K562 (cell line): ENCODE results near the gene MRPS10. TPM values are rescaled to one million over a fixed set of nuclear protein-coding genes. Genes with fewer than 3 reads are reported as not detected.

Experiments used
- ATAC-seq: fragments of 200-7000 bp; cut with Tn5 transposase; 3 replicates; pipeline ENCODE4 v1.9.1; 2020; ENCODE audit warnings: moderate library complexity
- BruUV-seq: library from RNA; stranded (reverse); fragments of 400-500 nt; replicated peaks from 2 replicates; lab custom pipeline; 2021; lab: Mats Ljungman, UMichigan
- CTCF ChIA-PET: fragments of 300-600 bp; formaldehyde crosslinking; extraction: SDS; loops from one replicate; lab custom pipeline; 2021; ENCODE audit warnings: low intra/inter-chr PET ratio; lab: Yijun Ruan, JAX
- POLR2A ChIA-PET: fragments of 300-600, 350-650 bp; sonication (Branson Sonifier 250); formaldehyde crosslinking; extraction: SDS; loops from one replicate; lab custom pipeline; 2021; ENCODE audit warnings: antibody characterized with exemption, inconsistent platforms; lab: Yijun Ruan, JAX
- DNase-seq, 4 experiments: peaks; one replicate each; pipeline versions ENCODE4 v3.0.0 to v3.0.0-alpha.2; 2011 to 2018; ENCODE audit warnings: low spot score in 3 of 4, mixed read lengths in 3 of 4; ENCODE audit errors: extremely low read depth in 1 of 4
- FAIRE-seq: peaks from 2 replicates; lab custom pipeline; 2011; peaks lifted over from hg19 to GRCh38; lab: Jason Lieb, UNC
- H2AFZ ChIP-seq: 2 replicates; pipeline ENCODE4 v1.6.0; 2011; ENCODE audit warnings: low read depth, low read length, control low read depth, inconsistent platforms
- H3K27ac ChIP-seq: fragments of 200-600 bp; 3 replicates; pipeline ENCODE4 v1.8.0; 2011; ENCODE audit warnings: low read depth, mild to moderate bottlenecking, control low read depth, inconsistent platforms, low read length, moderate library complexity, mixed read lengths; ENCODE audit errors: extremely low read depth
- H3K27me3 ChIP-seq, 2 experiments: fragments of 300-600 bp in 1 of 2; 2 replicates in 1 of 2; 3 replicates in 1 of 2; pipeline versions ENCODE4 v1.6.0 to v1.8.0; 2011; ENCODE audit warnings: inconsistent platforms in 2 of 2, low read length in 2 of 2, mild to moderate bottlenecking in 1 of 2, mixed read lengths in 1 of 2, moderate library complexity in 1 of 2; ENCODE audit not compliant: control insufficient read depth in 2 of 2, insufficient read depth in 2 of 2
- H3K36me3 ChIP-seq: fragments of 300-600 bp; 3 replicates; pipeline ENCODE4 v1.8.0; 2011; ENCODE audit warnings: mild to moderate bottlenecking, low read length, inconsistent platforms; ENCODE audit not compliant: control insufficient read depth, insufficient read depth
- H3K4me1 ChIP-seq, 2 experiments: fragments of 200-600 bp in 1 of 2; replicated peaks in 1 of 2; 2 replicates in 1 of 2; 3 replicates in 1 of 2; pipeline versions ENCODE4 v1.5.1 to v1.8.0; 2011; ENCODE audit warnings: inconsistent platforms in 2 of 2, low read length in 2 of 2, mild to moderate bottlenecking in 1 of 2, mixed read lengths in 1 of 2, moderate library complexity in 1 of 2; ENCODE audit not compliant: control insufficient read depth in 2 of 2, insufficient read depth in 2 of 2
- H3K4me2 ChIP-seq: 2 replicates; pipeline ENCODE4 v1.6.1; 2011; ENCODE audit warnings: low read length, control low read depth, inconsistent platforms, mixed read lengths; ENCODE audit not compliant: insufficient read depth
- H3K4me3 ChIP-seq: fragments of 200-600 bp; sonication (generic), shearing (Covaris generic); 2 replicates; pipeline ENCODE4 v1.5.1; 2016; ENCODE audit warnings: control low read depth, inconsistent platforms
- H3K79me2 ChIP-seq: fragments of 200-600 bp; 3 replicates; pipeline ENCODE4 v1.8.0; 2011; ENCODE audit warnings: low read length, inconsistent platforms; ENCODE audit not compliant: control insufficient read depth, insufficient read depth
- H3K9ac ChIP-seq, 2 experiments: 2 replicates each; pipeline versions ENCODE4 v1.6.0 to v1.6.1; 2011; ENCODE audit warnings: low read depth in 2 of 2, low read length in 2 of 2, control low read depth in 1 of 2, inconsistent platforms in 1 of 2, mild to moderate bottlenecking in 1 of 2, mixed read lengths in 1 of 2; ENCODE audit not compliant: insufficient read depth in 1 of 2
- H3K9me1 ChIP-seq: one replicate; pipeline ENCODE4 v1.6.0; 2011; ENCODE audit warnings: inconsistent platforms, mild to moderate bottlenecking, low read length, moderate library complexity; ENCODE audit not compliant: control insufficient read depth, insufficient read depth
- H3K9me3 ChIP-seq: replicated peaks from 2 replicates; pipeline ENCODE4 v1.5.1; 2011; ENCODE audit warnings: low read depth, low read length, inconsistent platforms; ENCODE audit not compliant: control insufficient read depth, insufficient read depth
- H4K20me1 ChIP-seq: replicated peaks from 2 replicates; pipeline ENCODE4 v1.6.1; 2011; ENCODE audit warnings: low read length, inconsistent platforms, mixed read lengths; ENCODE audit not compliant: control insufficient read depth, insufficient read depth
- ATF1 ChIP-seq, 2 experiments: fragments of 450-650 bp in 1 of 2; IDR thresholded peaks; 2 replicates each; pipeline ENCODE4 v1.6.1; 2016; ENCODE audit warnings: missing compliant biosample characterization in 1 of 2, missing genetic modification characterization in 1 of 2
- CREM ChIP-seq: IDR thresholded peaks from 2 replicates; pipeline ENCODE4 v1.6.1; 2014; ENCODE audit warnings: antibody characterized with exemption, low read depth
- ELF1 ChIP-seq: fragments of 200-800 bp; sonication (Bioruptor generic); IDR thresholded peaks from 2 replicates; pipeline ENCODE4 v1.6.1; 2016; ENCODE audit warnings: missing genetic modification characterization, missing compliant biosample characterization
- EP300 ChIP-seq: IDR thresholded peaks from 2 replicates; pipeline ENCODE4 v1.6.1; 2012; ENCODE audit warnings: low read length, improper control_type of control experiment
- KHSRP ChIP-seq: fragments of 450-650 bp; IDR thresholded peaks from 2 replicates; pipeline ENCODE4 v1.6.1; 2017
- KLF16 ChIP-seq: IDR thresholded peaks from 2 replicates; pipeline ENCODE4 v1.6.1; 2016; ENCODE audit warnings: antibody characterized with exemption
- MTA3 ChIP-seq: fragments of 450-650 bp; formaldehyde crosslinking; IDR thresholded peaks from 2 replicates; pipeline ENCODE4 v1.6.1; 2017; ENCODE audit warnings: mild to moderate bottlenecking, borderline replicate concordance
- POLR2A ChIP-seq: fragments of 450-650 bp; conservative IDR thresholded peaks from 2 replicates; pipeline ENCODE4 v1.6.1; 2016
- POLR3A ChIP-seq: IDR thresholded peaks from 2 replicates; pipeline ENCODE4 v1.6.1; 2011; ENCODE audit warnings: borderline replicate concordance, mild to moderate bottlenecking, moderate library complexity; ENCODE audit not compliant: insufficient read length, insufficient read depth; ENCODE audit errors: extremely low read depth
- RAD51 ChIP-seq: fragments of 450-650 bp; IDR thresholded peaks from 2 replicates; pipeline ENCODE4 v1.7.1; 2016; ENCODE audit warnings: low read depth, mild to moderate bottlenecking, borderline replicate concordance
- RBFOX2 ChIP-seq: fragments of 200-400 bp; formaldehyde crosslinking; IDR thresholded peaks from 2 replicates; pipeline ENCODE4 v1.6.1; 2017; ENCODE audit warnings: low read depth, mild to moderate bottlenecking, low read length, moderate library complexity
- SETDB1 ChIP-seq: IDR thresholded peaks from one replicate; pipeline ENCODE4 v1.6.1; 2012; ENCODE audit warnings: low read length, control low read depth, inconsistent platforms
- SMAD2 ChIP-seq: fragments of 150-350 bp; IDR thresholded peaks from 2 replicates; pipeline ENCODE4 v1.6.1; 2014; ENCODE audit warnings: low read depth, mild to moderate bottlenecking, low read length
- ZNF589 ChIP-seq: fragments of 200-800 bp; sonication (Bioruptor generic); IDR thresholded peaks from 2 replicates; pipeline ENCODE4 v1.6.1; 2016; ENCODE audit warnings: low read depth, missing genetic modification characterization, missing compliant biosample characterization
- WGBS: fragments of 100-300 bp; shearing (Covaris generic); methylation state at CpG from one replicate; pipeline ENCODE4 v1.1.6; 2016; ENCODE audit warnings: low coverage, mixed read lengths; ENCODE audit not compliant: insufficient coverage; ENCODE audit errors: missing lambda C conversion rate; 5-methylcytosine and 5-hydroxymethylcytosine counted together
- in situ Hi-C: fragments of 300-500 bp; cut with MboI; formaldehyde crosslinking; loops from 4 replicates; pipeline ENCODE4 v1.15.0; 2018; ENCODE audit warnings: inconsistent platforms, mixed read lengths
- intact Hi-C: fragments of 100-400 bp; cut with micrococcal nuclease; formaldehyde crosslinking; loops from 2 replicates; pipeline ENCODE4 v1.14.2; 2022
- polyA plus RNA-seq, 8 experiments: library from polyadenylated mRNA; depleted of rRNA in 4 of 8; stranded (reverse) in 5 of 8; unstranded in 3 of 8; fragments of >200 nt; fragmentation: Nextera tagmentation in 2 of 8; fragmentation: Illumina TruSeq in 1 of 8; extraction: Ambion mirVana in 2 of 8; extraction: Trizol in 1 of 8; gene quantifications; 2 replicates each; pipeline versions ENCODE4 v1.2.1 to v1.2.3, GENCODE V29; 2011 to 2014; ENCODE audit warnings: inconsistent platforms in 1 of 8, missing spikeins in 1 of 8
- total RNA-seq, 7 experiments: library from RNA; depleted of rRNA in 6 of 7; stranded (reverse); fragments of >200 nt in 6 of 7; fragmentation: Illumina TruSeq in 2 of 7; extraction: Trizol in 2 of 7; gene quantifications; 2 replicates each; pipeline versions ENCODE4 v1.2.1 to v1.2.3, GENCODE V29; 2011 to 2021; ENCODE audit warnings: low replicate concordance in 1 of 7
- TF ChIP-seq, protein P1 (sequence below): fragments of 200-800 bp; sonication (Bioruptor generic); IDR thresholded peaks from 2 replicates; pipeline ENCODE4 v1.6.1; 2017; ENCODE audit warnings: missing genetic modification characterization, missing compliant biosample characterization
- TF ChIP-seq, protein P2 (sequence below): fragments of 250-450 bp; sonication (Bioruptor Pico); IDR thresholded peaks from 2 replicates; pipeline ENCODE4 v1.5.0; 2021; ENCODE audit warnings: mild to moderate bottlenecking, borderline replicate concordance
- TF ChIP-seq, protein P3 (sequence below): fragments of 150-350 bp; conservative IDR thresholded peaks from 2 replicates; pipeline ENCODE4 v1.6.1; 2014; ENCODE audit warnings: low read length

The MRPS10 gene
- total and polyA plus RNA-seq, 9 of the 15 experiments (the other 6 are each of a cell fraction or from before 2014, with no cell fraction given): 48.6 to 166 (median 93.7) TPM

DNA sequence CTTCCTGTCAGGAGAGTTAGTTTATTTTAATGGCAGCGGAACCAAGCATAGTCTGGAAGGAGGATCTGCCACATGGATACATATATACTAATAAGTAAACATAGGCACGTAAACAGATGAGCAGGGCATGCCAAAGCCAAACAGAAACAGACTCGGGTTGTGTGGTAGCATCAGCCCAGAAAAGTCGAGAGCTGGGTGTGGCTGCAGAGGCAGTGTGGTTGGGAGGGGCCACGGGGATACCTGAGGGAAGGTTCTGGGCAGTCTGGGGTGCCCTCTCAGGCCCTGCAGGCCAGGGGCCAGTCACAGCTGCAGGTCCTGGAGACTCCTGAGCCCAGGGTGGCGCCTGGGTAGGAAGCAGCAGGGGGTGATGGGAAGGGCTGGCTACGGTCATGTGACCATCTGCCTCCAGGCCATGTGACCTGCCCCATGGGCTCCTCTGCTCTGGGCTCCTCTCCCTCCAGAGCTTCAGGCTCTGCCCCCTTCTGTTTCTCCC is 42.8 kb upstream of the MRPS10 start:
- H4K20me1 ChIP-seq: no peaks in the 10 kb centered on the region
- intact Hi-C loops: loop anchor here (5.0 to 10.0 kb wide), 2 partner anchors 287 to 464 kb away; partner anchors contain the start of gene PRPH2
- no peaks in the 10 kb centered on the region for H3K36me3 ChIP-seq
- H3K9me3 ChIP-seq: no peaks in the 10 kb centered on the region
- no peaks in the 10 kb centered on the region for H3K79me2 ChIP-seq
- FAIRE-seq (peak; percentile 72), DNase-seq (peak; percentile 61 to 85 (median 78)), ATAC-seq (peak; percentile 88)
- peak overlapping the region in 1 of 2 experiments; percentile 73; a peak in 2 of 4 replicates for H3K9ac ChIP-seq
- H3K9me1 ChIP-seq: no peaks in the 10 kb centered on the region
- peaks cover 9 to 21% of the 10 kb centered on the region in 2 experiments for H3K4me1 ChIP-seq
- no peak overlapping the region; the same call in 1 of the 2 replicates for H3K4me3 ChIP-seq
- CTCF ChIA-PET: interaction anchor here (0.6 to 1.1 kb wide), 4 partner anchors 272 to 451 kb away, joined by 3 read pairs; no protein-coding TSS in a partner anchor
- H3K4me2 ChIP-seq: peak overlapping the region; percentile 71
- peaks cover 40 to 48% of the 10 kb centered on the region in 2 experiments for H3K27me3 ChIP-seq
- no TSS peak for BruUV-seq
- POLR2A ChIA-PET: interaction anchor here (0.6 to 1.2 kb wide), 5 partner anchors 9 to 159 kb away, joined by 3 to 5 read pairs (median 3); no protein-coding TSS in a partner anchor
- H3K27ac ChIP-seq: no peak overlapping the region
- 30% methylated on average over 6 of the region's 7 CpGs for WGBS
- in situ Hi-C loops: no loop called here
- peak overlapping the region; percentile 87 for H2AFZ ChIP-seq
- peak; percentile 28; the same call in 1 of the 2 replicates for TF ChIP-seq MTA3
- TF ChIP-seq, protein P1, sequence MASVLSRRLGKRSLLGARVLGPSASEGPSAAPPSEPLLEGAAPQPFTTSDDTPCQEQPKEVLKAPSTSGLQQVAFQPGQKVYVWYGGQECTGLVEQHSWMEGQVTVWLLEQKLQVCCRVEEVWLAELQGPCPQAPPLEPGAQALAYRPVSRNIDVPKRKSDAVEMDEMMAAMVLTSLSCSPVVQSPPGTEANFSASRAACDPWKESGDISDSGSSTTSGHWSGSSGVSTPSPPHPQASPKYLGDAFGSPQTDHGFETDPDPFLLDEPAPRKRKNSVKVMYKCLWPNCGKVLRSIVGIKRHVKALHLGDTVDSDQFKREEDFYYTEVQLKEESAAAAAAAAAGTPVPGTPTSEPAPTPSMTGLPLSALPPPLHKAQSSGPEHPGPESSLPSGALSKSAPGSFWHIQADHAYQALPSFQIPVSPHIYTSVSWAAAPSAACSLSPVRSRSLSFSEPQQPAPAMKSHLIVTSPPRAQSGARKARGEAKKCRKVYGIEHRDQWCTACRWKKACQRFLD (CRISPR knock-in tag): peak; percentile 38; the same call in 1 of the 2 replicates
- TF ChIP-seq, protein P2, sequence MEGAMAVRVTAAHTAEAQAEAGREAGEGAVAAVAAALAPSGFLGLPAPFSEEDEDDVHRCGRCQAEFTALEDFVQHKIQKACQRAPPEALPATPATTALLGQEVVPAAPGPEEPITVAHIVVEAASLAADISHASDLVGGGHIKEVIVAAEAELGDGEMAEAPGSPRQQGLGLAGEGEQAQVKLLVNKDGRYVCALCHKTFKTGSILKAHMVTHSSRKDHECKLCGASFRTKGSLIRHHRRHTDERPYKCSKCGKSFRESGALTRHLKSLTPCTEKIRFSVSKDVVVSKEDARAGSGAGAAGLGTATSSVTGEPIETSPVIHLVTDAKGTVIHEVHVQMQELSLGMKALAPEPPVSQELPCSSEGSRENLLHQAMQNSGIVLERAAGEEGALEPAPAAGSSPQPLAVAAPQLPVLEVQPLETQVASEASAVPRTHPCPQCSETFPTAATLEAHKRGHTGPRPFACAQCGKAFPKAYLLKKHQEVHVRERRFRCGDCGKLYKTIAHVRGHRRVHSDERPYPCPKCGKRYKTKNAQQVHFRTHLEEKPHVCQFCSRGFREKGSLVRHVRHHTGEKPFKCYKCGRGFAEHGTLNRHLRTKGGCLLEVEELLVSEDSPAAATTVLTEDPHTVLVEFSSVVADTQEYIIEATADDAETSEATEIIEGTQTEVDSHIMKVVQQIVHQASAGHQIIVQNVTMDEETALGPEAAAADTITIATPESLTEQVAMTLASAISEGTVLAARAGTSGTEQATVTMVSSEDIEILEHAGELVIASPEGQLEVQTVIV (CRISPR knock-in tag): no peak
- TF ChIP-seq POLR2A: 0 out of 2 replicates have a peak, but pooled peaks have one; percentile 37
- 0 out of 2 replicates have a peak, but pooled peaks have one; percentile 3 for TF ChIP-seq CREM
- TF ChIP-seq POLR3A: no peak
- TF ChIP-seq KHSRP: no peak
- no peak for TF ChIP-seq SETDB1
- TF ChIP-seq, protein P3, sequence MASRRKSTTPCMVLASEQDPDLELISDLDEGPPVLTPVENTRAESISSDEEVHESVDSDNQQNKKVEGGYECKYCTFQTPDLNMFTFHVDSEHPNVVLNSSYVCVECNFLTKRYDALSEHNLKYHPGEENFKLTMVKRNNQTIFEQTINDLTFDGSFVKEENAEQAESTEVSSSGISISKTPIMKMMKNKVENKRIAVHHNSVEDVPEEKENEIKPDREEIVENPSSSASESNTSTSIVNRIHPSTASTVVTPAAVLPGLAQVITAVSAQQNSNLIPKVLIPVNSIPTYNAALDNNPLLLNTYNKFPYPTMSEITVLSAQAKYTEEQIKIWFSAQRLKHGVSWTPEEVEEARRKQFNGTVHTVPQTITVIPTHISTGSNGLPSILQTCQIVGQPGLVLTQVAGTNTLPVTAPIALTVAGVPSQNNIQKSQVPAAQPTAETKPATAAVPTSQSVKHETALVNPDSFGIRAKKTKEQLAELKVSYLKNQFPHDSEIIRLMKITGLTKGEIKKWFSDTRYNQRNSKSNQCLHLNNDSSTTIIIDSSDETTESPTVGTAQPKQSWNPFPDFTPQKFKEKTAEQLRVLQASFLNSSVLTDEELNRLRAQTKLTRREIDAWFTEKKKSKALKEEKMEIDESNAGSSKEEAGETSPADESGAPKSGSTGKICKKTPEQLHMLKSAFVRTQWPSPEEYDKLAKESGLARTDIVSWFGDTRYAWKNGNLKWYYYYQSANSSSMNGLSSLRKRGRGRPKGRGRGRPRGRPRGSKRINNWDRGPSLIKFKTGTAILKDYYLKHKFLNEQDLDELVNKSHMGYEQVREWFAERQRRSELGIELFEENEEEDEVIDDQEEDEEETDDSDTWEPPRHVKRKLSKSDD: no peak
- TF ChIP-seq RBFOX2: peak; percentile 50
- peak; percentile 36; the same call in 1 of the 2 replicates for TF ChIP-seq ELF1 (tag)
- TF ChIP-seq RAD51: peak; percentile 98
- no peak for TF ChIP-seq KLF16
- peak; percentile 42; the same call in 1 of the 2 replicates for TF ChIP-seq ZNF589 (CRISPR knock-in tag)
- TF ChIP-seq ATF1 (CRISPR knock-in tag; IDR thresholded peaks at IDR 0.05): no peak
- TF ChIP-seq ATF1 (tag; IDR thresholded peaks at IDR 0.05): no peak
- TF ChIP-seq SMAD2: no peak
- no peak for TF ChIP-seq EP300
